Endothelial cell of umbilical vein (primary cell): Measurements from ENCODE around the gene ZNF879.

Source experiments
- CTCF ChIP-seq, 2 donors: IDR thresholded peaks; 1 replicate in 1 of 2; 2 replicates in 1 of 2; pipeline ENCODE4 v1.5.1; 2011; ENCODE audit warnings: low read length in 2 of 2, mild to moderate bottlenecking in 2 of 2, moderate library complexity in 2 of 2, control low read depth in 1 of 2, inconsistent platforms in 1 of 2, low read depth in 1 of 2; ENCODE audit not compliant: insufficient read depth in 1 of 2; ENCODE audit errors: extremely low read depth in 1 of 2
- POLR2AphosphoS5 ChIP-seq: IDR thresholded peaks from 2 replicates; pipeline ENCODE4 v1.6.1; 2012; ENCODE audit warnings: low read depth, mild to moderate bottlenecking, control low read depth, low read length, moderate library complexity; ENCODE audit not compliant: insufficient read depth

DNA sequence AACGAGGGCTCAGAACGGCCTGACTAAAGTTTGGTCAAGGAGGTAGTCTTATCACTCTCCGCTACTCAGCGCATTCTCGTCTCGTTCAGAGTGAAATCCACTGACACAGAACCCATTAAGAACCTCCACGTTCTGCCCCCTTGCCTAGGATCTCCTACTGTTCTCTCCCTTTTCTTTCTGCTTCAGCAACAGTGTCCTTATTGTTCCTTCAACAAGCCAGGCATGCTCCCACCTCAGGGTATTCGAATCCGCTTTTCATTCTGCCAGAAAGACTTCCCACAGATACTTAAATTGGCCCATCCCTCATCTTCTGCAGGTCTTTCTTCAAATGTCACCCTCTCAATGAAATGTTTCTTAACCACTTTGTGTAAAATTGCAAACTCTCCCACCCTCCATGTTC is 32.2 kb downstream of the ZNF879 start:
- TF ChIP-seq CTCF (IDR thresholded peaks at IDR 0.05; ENCODE audit: extremely low read depth in 1 of 2, insufficient read depth in 1 of 2, low read depth in 1 of 2, low read length in 2 of 2) = no peak
- TF ChIP-seq POLR2AphosphoS5 = no peak
